Liver (tissue), 3 donors: ENCODE results near the gene SIX3.

Experiments
- CTCF ChIP-seq: fragments of 150-350 bp; IDR thresholded peaks from 2 replicates; pipeline ENCODE4 v1.5.1; 2017; ENCODE audit warnings: improper control_type of control experiment, low read depth, low read length; ENCODE audit not compliant: missing input control
- EGR1 ChIP-seq, 2 donors: IDR thresholded peaks; 2 replicates each; pipeline ENCODE4 v1.6.1; 2016 to 2018; ENCODE audit warnings: antibody characterized with exemption in 2 of 2, low read depth in 2 of 2
- GABPA ChIP-seq, 2 donors: IDR thresholded peaks in 1 of 2; conservative IDR thresholded peaks in 1 of 2; 2 replicates each; pipeline ENCODE4 v1.6.1; 2016; ENCODE audit warnings: antibody characterized with exemption in 2 of 2, mild to moderate bottlenecking in 1 of 2, moderate library complexity in 1 of 2
- HNF4G ChIP-seq: IDR thresholded peaks from 2 replicates; pipeline ENCODE4 v1.6.1; 2016; ENCODE audit warnings: antibody characterized with exemption
- NR2F2 ChIP-seq: IDR thresholded peaks from 2 replicates; pipeline ENCODE4 v1.6.1; 2016; ENCODE audit warnings: antibody characterized with exemption
- RAD21 ChIP-seq, 2 donors: IDR thresholded peaks; 2 replicates each; pipeline ENCODE4 v1.6.1; 2016; ENCODE audit warnings: antibody characterized with exemption in 2 of 2, mild to moderate bottlenecking in 2 of 2
- SP1 ChIP-seq: IDR thresholded peaks from 2 replicates; pipeline ENCODE4 v1.6.1; 2018; ENCODE audit warnings: antibody characterized with exemption, mild to moderate bottlenecking
- TAF1 ChIP-seq: conservative IDR thresholded peaks from 2 replicates; pipeline ENCODE4 v1.6.1; 2016; ENCODE audit warnings: antibody characterized with exemption, mild to moderate bottlenecking
- YY1 ChIP-seq: IDR thresholded peaks from 2 replicates; pipeline ENCODE4 v1.6.1; 2016; ENCODE audit warnings: antibody characterized with exemption, mild to moderate bottlenecking
- TF ChIP-seq, protein P1 (sequence below): IDR thresholded peaks from 2 replicates; pipeline ENCODE4 v1.6.1; 2016; ENCODE audit warnings: antibody characterized with exemption
- TF ChIP-seq, protein P2 (sequence below): IDR thresholded peaks from 2 replicates; pipeline ENCODE4 v1.6.1; 2016; ENCODE audit warnings: antibody characterized with exemption
- TF ChIP-seq, protein P3 (sequence below): IDR thresholded peaks from 2 replicates; pipeline ENCODE4 v1.6.1; 2016; ENCODE audit warnings: antibody characterized with exemption, mild to moderate bottlenecking
- donor health status: healthy.
- donor health status: healthy.

DNA sequence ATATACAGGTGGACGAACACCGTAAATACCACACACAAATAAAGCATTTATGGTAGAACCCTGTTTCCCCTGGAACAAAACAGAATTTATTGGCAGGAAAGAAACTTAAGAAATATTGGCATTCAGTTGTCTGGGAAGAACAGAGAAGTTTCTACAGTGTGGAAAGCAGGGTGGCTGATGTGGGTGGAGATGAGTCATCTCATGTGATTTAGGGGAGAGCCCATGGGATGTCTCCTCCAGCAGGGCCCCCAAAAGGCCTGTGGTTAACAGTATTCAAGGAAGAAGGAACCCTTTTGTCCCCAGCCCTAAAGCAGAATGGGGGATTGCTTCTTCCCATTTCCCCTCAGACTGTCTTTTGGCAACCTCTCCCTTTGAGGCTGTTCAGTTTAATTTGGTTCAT is 24.2 kb downstream of the SIX3 start:
- TF ChIP-seq TAF1 (no peak), CTCF (no peak), EGR1 (IDR thresholded peaks at IDR 0.05; ENCODE audit: low read depth in 2 of 2) (no peak), GABPA (IDR thresholded peaks at IDR 0.05 in 1 of 2, conservative IDR thresholded peaks at IDR 0.05 in 1 of 2) (no peak), NR2F2 (no peak), SP1 (no peak), RAD21 (IDR thresholded peaks at IDR 0.05) (no peak), YY1 (no peak), HNF4G (no peak)
- TF ChIP-seq, protein P1, sequence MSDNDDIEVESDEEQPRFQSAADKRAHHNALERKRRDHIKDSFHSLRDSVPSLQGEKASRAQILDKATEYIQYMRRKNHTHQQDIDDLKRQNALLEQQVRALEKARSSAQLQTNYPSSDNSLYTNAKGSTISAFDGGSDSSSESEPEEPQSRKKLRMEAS = no peak
- TF ChIP-seq, protein P2, sequence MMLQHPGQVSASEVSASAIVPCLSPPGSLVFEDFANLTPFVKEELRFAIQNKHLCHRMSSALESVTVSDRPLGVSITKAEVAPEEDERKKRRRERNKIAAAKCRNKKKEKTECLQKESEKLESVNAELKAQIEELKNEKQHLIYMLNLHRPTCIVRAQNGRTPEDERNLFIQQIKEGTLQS = no peak
- TF ChIP-seq, protein P3, sequence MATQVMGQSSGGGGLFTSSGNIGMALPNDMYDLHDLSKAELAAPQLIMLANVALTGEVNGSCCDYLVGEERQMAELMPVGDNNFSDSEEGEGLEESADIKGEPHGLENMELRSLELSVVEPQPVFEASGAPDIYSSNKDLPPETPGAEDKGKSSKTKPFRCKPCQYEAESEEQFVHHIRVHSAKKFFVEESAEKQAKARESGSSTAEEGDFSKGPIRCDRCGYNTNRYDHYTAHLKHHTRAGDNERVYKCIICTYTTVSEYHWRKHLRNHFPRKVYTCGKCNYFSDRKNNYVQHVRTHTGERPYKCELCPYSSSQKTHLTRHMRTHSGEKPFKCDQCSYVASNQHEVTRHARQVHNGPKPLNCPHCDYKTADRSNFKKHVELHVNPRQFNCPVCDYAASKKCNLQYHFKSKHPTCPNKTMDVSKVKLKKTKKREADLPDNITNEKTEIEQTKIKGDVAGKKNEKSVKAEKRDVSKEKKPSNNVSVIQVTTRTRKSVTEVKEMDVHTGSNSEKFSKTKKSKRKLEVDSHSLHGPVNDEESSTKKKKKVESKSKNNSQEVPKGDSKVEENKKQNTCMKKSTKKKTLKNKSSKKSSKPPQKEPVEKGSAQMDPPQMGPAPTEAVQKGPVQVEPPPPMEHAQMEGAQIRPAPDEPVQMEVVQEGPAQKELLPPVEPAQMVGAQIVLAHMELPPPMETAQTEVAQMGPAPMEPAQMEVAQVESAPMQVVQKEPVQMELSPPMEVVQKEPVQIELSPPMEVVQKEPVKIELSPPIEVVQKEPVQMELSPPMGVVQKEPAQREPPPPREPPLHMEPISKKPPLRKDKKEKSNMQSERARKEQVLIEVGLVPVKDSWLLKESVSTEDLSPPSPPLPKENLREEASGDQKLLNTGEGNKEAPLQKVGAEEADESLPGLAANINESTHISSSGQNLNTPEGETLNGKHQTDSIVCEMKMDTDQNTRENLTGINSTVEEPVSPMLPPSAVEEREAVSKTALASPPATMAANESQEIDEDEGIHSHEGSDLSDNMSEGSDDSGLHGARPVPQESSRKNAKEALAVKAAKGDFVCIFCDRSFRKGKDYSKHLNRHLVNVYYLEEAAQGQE = no peak
